Peyer's patch (tissue), 4 donors: ENCODE measurements around the gene HNRNPM. TPM values are rescaled to one million over a fixed set of nuclear protein-coding genes. Genes with fewer than 3 reads are reported as not detected.
A peak's percentile ranks its signal among the peaks of the same experiment; 100 is the strongest.
"Not testable (repeated sequence)": the region's sequence is repeated elsewhere in the genome, so short reads cannot be mapped to it uniquely, and the experiment has no call there.

Source experiments
- DNase-seq, 3 donors: peaks; one replicate each; pipeline ENCODE4 v3.0.0-alpha.2; 2017 to 2019
- H3K27ac ChIP-seq, 4 donors: fragments of 200-600 bp; sonication (generic); one replicate each; pipeline ENCODE4 v1.5.1; 2016 to 2019
- H3K27me3 ChIP-seq, 2 donors: fragments of 200-600 bp; sonication (generic); one replicate each; pipeline ENCODE4 v1.5.1; 2019
- H3K36me3 ChIP-seq, 3 donors: fragments of 200-600 bp; sonication (generic); one replicate each; pipeline ENCODE4 v1.5.1; 2016 to 2019
- H3K4me1 ChIP-seq, 4 donors: fragments of 200-600 bp; sonication (generic); one replicate each; pipeline ENCODE4 v1.5.1; 2016 to 2019
- H3K4me3 ChIP-seq, 4 donors: fragments of 200-600 bp; sonication (generic); 1 replicate in 3 of 4; 2 replicates in 1 of 4; pipeline ENCODE4 v1.5.1; 2016 to 2019; ENCODE audit warnings: mild to moderate bottlenecking in 1 of 4
- H3K9me3 ChIP-seq, 4 donors: fragments of 200-600 bp; sonication (generic); one replicate each; pipeline ENCODE4 v1.5.1; 2016 to 2019; ENCODE audit warnings: mild to moderate bottlenecking in 1 of 4
- CTCF ChIP-seq, 6 experiments: fragments of 450-650 bp in 4 of 6; fragments of 200-600 bp in 2 of 6; sonication (generic) in 1 of 6; IDR thresholded peaks; one replicate each; pipeline ENCODE4 v1.5.1; 2017 to 2019; ENCODE audit warnings: antibody characterized with exemption in 6 of 6, mild to moderate bottlenecking in 3 of 6, moderate library complexity in 1 of 6
- POLR2A ChIP-seq, 2 donors: fragments of 450-650 bp; IDR thresholded peaks; one replicate each; pipeline ENCODE4 v1.5.1; 2017; ENCODE audit warnings: antibody characterized with exemption in 2 of 2, mild to moderate bottlenecking in 2 of 2, moderate library complexity in 2 of 2
- total RNA-seq, 4 donors: library from RNA; depleted of rRNA; stranded (reverse); fragments of >200 nt; gene quantifications; one replicate each; pipeline ENCODE4 v1.1.0, GENCODE V29; 2016

The HNRNPM gene
- total RNA-seq, 4 donors from 2014 or later = 108 to 128 (median 116) TPM

- H3K4me1 ChIP-seq = peaks cover 0 to 13% (median 0%) of the 10 kb centered on the region in 4 donors
- H3K27ac ChIP-seq = no peak overlapping the region
- no peak overlapping the region for H3K4me3 ChIP-seq
- H3K36me3 ChIP-seq = peaks cover 0 to 11% (median 0%) of the 10 kb centered on the region in 3 donors
- H3K27me3 ChIP-seq = no peaks in the 10 kb centered on the region
- TF ChIP-seq CTCF (IDR thresholded peaks at IDR 0.05) (no peak), POLR2A (IDR thresholded peaks at IDR 0.05) (no peak)
- H3K9me3 ChIP-seq = no peaks in the 10 kb centered on the region
- no peak for DNase-seq
Observed at GRCh38 chr19:8421484-8422461, 23.0 kb upstream of the HNRNPM start.

GRCh38 chr19:8423817-8424223 is 21.0 kb upstream of the HNRNPM start:
- no peaks in the 10 kb centered on the region for H3K27me3 ChIP-seq
- H3K4me1 ChIP-seq = peaks cover 0 to 13% (median 0%) of the 10 kb centered on the region in 4 donors
- TF ChIP-seq CTCF (IDR thresholded peaks at IDR 0.05) = no peak
- TF ChIP-seq POLR2A (IDR thresholded peaks at IDR 0.05) = no peak
- peak; percentile 56 to 87 (median 65) for DNase-seq
- peaks cover 0 to 16% (median 0%) of the 10 kb centered on the region in 3 donors for H3K36me3 ChIP-seq
- H3K9me3 ChIP-seq = no peaks in the 10 kb centered on the region
- no peak overlapping the region for H3K4me3 ChIP-seq
- peak overlapping the region; percentile 49 to 89 (median 66) for H3K27ac ChIP-seq

- Histone ChIP-seq H3K4me1 (peaks cover 0 to 13% (median 0%) of the 10 kb centered on the region in 4 donors), H3K36me3 (peaks cover 0 to 21% (median 0%) of the 10 kb centered on the region in 3 donors)
- H3K9me3 ChIP-seq, DNase-seq, H3K27ac ChIP-seq, H3K4me3 ChIP-seq, H3K27me3 ChIP-seq: not testable (repeated sequence)
Observed at GRCh38 chr19:8425331-8425730, 19.4 kb upstream of the HNRNPM start.

- H3K4me1 ChIP-seq = peaks cover 0 to 13% (median 0%) of the 10 kb centered on the region in 4 donors
Observed at GRCh38 chr19:8426283-8426682, 18.5 kb upstream of the HNRNPM start.

GRCh38 chr19:8429044-8429443 is 15.7 kb upstream of the HNRNPM start:
- Histone ChIP-seq H3K27ac (no peak overlapping the region), H3K27me3 (no peaks in the 10 kb centered on the region), H3K4me1 (peaks cover 0 to 3% (median 0%) of the 10 kb centered on the region in 4 donors), H3K4me3 (no peak overlapping the region), H3K9me3 (no peaks in the 10 kb centered on the region), H3K36me3 (peaks cover 0 to 20% (median 0%) of the 10 kb centered on the region in 3 donors)
- no peak for TF ChIP-seq CTCF (IDR thresholded peaks at IDR 0.05)
- TF ChIP-seq POLR2A (IDR thresholded peaks at IDR 0.05) = no peak
- no peak for DNase-seq

More at GRCh38 chr19:8426283-8426682, 18.5 kb upstream of the HNRNPM start:
- no peak for DNase-seq
- Histone ChIP-seq H3K4me3 (no peak overlapping the region), H3K27me3 (no peaks in the 10 kb centered on the region), H3K9me3 (no peaks in the 10 kb centered on the region), H3K36me3 (peaks cover 0 to 27% (median 0%) of the 10 kb centered on the region in 3 donors), H3K27ac (no peak overlapping the region)
- TF ChIP-seq POLR2A (IDR thresholded peaks at IDR 0.05) (no peak), CTCF (IDR thresholded peaks at IDR 0.05) (no peak)

- no peak for DNase-seq
- no peak overlapping the region for H3K4me3 ChIP-seq
- peaks cover 0 to 20% (median 0%) of the 10 kb centered on the region in 3 donors for H3K36me3 ChIP-seq
- no peaks in the 10 kb centered on the region for H3K27me3 ChIP-seq
- H3K4me1 ChIP-seq = no peaks in the 10 kb centered on the region
- H3K9me3 ChIP-seq = no peaks in the 10 kb centered on the region
- TF ChIP-seq CTCF (IDR thresholded peaks at IDR 0.05) = no peak
- no peak for TF ChIP-seq POLR2A (IDR thresholded peaks at IDR 0.05)
- no peak overlapping the region for H3K27ac ChIP-seq
Observed at GRCh38 chr19:8429826-8430225, 14.9 kb upstream of the HNRNPM start.
